Stomach (tissue), 9 donors: ENCODE results near the gene ITPRIPL2. TPM values are rescaled to one million over a fixed set of nuclear protein-coding genes. Genes with fewer than 3 reads are reported as not detected.
A peak's percentile ranks its signal among the peaks of the same experiment; 100 is the strongest.

Source experiments
- DNase-seq, 2 donors: peaks; one replicate each; pipeline versions ENCODE4 v3.0.0 to v3.0.0-alpha.2; 2013 to 2019
- H3K27ac ChIP-seq, 5 donors: fragments of 200-600 bp in 4 of 5; sonication (generic) in 4 of 5; one replicate each; pipeline ENCODE4 v1.5.1; 2013 to 2019; ENCODE audit warnings: mild to moderate bottlenecking in 1 of 5, moderate library complexity in 1 of 5
- H3K27me3 ChIP-seq, 3 donors: fragments of 200-600 bp; sonication (generic); one replicate each; pipeline ENCODE4 v1.5.1; 2017 to 2019; ENCODE audit warnings: mixed run types in 1 of 3
- H3K36me3 ChIP-seq, 4 donors: fragments of 200-600 bp; sonication (generic); 1 replicate in 3 of 4; 2 replicates in 1 of 4; pipeline ENCODE4 v1.5.1; 2016 to 2019
- H3K4me1 ChIP-seq, 4 donors: fragments of 200-600 bp; sonication (generic); one replicate each; pipeline ENCODE4 v1.5.1; 2016 to 2019
- H3K4me3 ChIP-seq, 4 donors: fragments of 200-600 bp; sonication (generic) in 3 of 4; one replicate each; pipeline ENCODE4 v1.5.1; 2016 to 2019; ENCODE audit warnings: mild to moderate bottlenecking in 1 of 4
- H3K9me3 ChIP-seq, 4 donors: fragments of 200-600 bp; sonication (generic); one replicate each; pipeline ENCODE4 v1.5.1; 2016 to 2019
- CTCF ChIP-seq, 7 experiments: fragments of 450-650 bp in 4 of 7; fragments of 200-600 bp in 3 of 7; sonication (generic) in 3 of 7; IDR thresholded peaks; one replicate each; pipeline ENCODE4 v1.5.1; 2016 to 2019; ENCODE audit warnings: antibody characterized with exemption in 7 of 7, control low read depth in 2 of 7, mild to moderate bottlenecking in 1 of 7
- EP300 ChIP-seq: sonication (generic); formaldehyde crosslinking; IDR thresholded peaks from one replicate; pipeline ENCODE4 v1.6.1; 2017; ENCODE audit warnings: antibody characterized with exemption
- POLR2A ChIP-seq, 4 donors: fragments of 450-650 bp; IDR thresholded peaks; one replicate each; pipeline ENCODE4 v1.6.1; 2016; ENCODE audit warnings: antibody characterized with exemption in 4 of 4, control low read depth in 2 of 4, mild to moderate bottlenecking in 1 of 4, moderate library complexity in 1 of 4
- POLR2AphosphoS5 ChIP-seq, 3 donors: sonication (generic); formaldehyde crosslinking; IDR thresholded peaks; one replicate each; pipeline ENCODE4 v1.6.1; 2016; ENCODE audit warnings: antibody characterized with exemption in 3 of 3
- WGBS, 5 donors: extraction: QIAGEN DNeasy Blood & Tissue Kit in 3 of 5; methylation state at CpG; one replicate each; pipeline versions ENCODE4 v1.1.5 to v1.1.7; 2013 to 2018; 5-methylcytosine and 5-hydroxymethylcytosine counted together
- intact Hi-C: fragments of 100-400 bp; cut with DNase I; formaldehyde crosslinking; loops from one replicate; pipeline ENCODE4 v1.15.1; 2023; ENCODE audit warnings: low total_unique reads
- polyA plus RNA-seq, 3 donors: library from polyadenylated mRNA; stranded (reverse); fragments of 200-250 nt; gene quantifications; one replicate each; pipeline ENCODE4 v1.2.3, GENCODE V29; 2013
- total RNA-seq, 5 donors: library from RNA; depleted of rRNA; stranded (reverse); fragments of >200 nt; gene quantifications; one replicate each; pipeline versions ENCODE4 v1.1.0 to v1.2.3, GENCODE V29; 2014 to 2016
- donor health status: healthy with polysubstance abuse.
- donor health status: Bipolar disorder and iron deficiency.
- donor health status: healthy.

The ITPRIPL2 gene
- total and polyA plus RNA-seq, 8 donors: 7.6 to 48.7 (median 21.6) TPM

DNA sequence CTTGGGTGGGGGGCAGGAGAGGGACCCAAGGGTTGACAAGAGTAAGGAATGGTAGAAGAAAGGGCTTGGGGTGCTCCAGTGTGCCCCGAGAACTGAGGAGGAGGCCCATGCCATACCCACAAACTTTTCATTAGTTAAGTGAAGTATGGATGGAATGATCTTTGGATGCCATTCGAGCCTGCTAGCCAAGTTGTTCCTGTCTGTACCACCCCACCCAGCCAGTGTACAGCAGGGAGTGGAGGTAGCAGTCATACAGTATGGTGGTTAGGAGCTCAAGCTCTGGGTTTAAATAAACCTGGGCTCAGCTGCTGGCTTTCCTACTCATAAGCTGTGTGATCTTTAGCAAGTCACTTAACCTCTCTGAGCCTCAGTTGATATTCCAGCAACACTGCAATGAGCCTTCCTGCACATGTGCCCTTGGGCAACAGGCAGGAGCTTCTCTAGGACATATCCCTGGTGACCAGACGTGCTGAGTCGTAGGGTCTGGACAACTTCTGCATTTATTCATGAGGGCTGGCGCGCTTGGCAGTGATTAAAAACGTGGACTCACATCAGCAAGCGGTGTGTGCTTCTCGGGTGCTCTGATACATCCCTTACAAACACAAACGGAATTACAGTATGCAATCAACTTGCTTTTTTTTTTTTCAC, 22.9 kb downstream of the ITPRIPL2 start:
- H3K27me3 ChIP-seq: no peaks in the 10 kb centered on the region

GRCh38 chr16:19137201-19138128, 23.7 kb downstream of the ITPRIPL2 start:
- TF ChIP-seq POLR2A (IDR thresholded peaks at IDR 0.05): no peak
- no peak for TF ChIP-seq CTCF (IDR thresholded peaks at IDR 0.05)
- no peak for TF ChIP-seq POLR2AphosphoS5 (IDR thresholded peaks at IDR 0.05)
- TF ChIP-seq EP300: no peak

More for the DNA sequence above, 22.9 kb downstream of the ITPRIPL2 start:
- H3K27ac ChIP-seq: peak overlapping the region in 1 of 5 donors; percentile 2
- WGBS, 5 donors: 35 to 62% (median 47%) methylated on average over 10 of the region's 10 CpGs
- intact Hi-C loops: no loop called here
- no peak for DNase-seq
- TF ChIP-seq POLR2A (IDR thresholded peaks at IDR 0.05) (no peak), CTCF (IDR thresholded peaks at IDR 0.05) (no peak), EP300 (no peak), POLR2AphosphoS5 (IDR thresholded peaks at IDR 0.05) (no peak)
- H3K36me3 ChIP-seq: no peaks in the 10 kb centered on the region
- no peaks in the 10 kb centered on the region for H3K9me3 ChIP-seq
- H3K4me1 ChIP-seq: peaks cover 21 to 54% (median 33%) of the 10 kb centered on the region in 4 donors
- H3K4me3 ChIP-seq: no peak overlapping the region

DNA sequence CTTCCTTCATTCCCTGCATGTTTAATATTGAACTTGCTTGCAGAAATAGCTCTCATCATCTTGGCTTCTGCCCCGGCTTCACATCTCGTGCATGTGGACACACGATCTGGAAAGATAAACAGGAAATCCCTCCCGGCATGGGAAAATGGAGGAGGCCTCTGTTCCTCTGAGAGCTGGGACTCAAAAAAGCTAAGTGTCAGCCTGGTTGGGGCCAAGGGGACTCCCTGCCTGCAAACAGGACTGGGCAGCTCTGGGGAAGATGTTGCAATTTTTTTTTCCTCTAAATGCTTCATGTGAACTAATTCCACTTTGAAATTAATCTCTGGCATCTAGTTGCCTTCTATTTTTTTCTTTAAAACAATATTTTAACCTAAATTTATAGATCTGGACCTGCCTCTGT, 24.8 kb downstream of the ITPRIPL2 start:
- WGBS, 5 donors: 5 to 19% (median 13%) methylated on average over 4 of the region's 4 CpGs
- no peak for TF ChIP-seq POLR2A (IDR thresholded peaks at IDR 0.05)
- no peak for TF ChIP-seq CTCF (IDR thresholded peaks at IDR 0.05)
- peak in 2 of 3 donors; percentile 39 to 59 for TF ChIP-seq POLR2AphosphoS5 (IDR thresholded peaks at IDR 0.05)
- intact Hi-C loops: no loop called here
- no peaks in the 10 kb centered on the region for H3K36me3 ChIP-seq
- no peaks in the 10 kb centered on the region for H3K27me3 ChIP-seq
- H3K4me3 ChIP-seq: no peak overlapping the region
- peak overlapping the region in 2 of 5 donors; percentile 34 to 58 for H3K27ac ChIP-seq
- peak; percentile 45 to 89 for DNase-seq
- peaks cover 15 to 45% (median 24%) of the 10 kb centered on the region in 4 donors for H3K4me1 ChIP-seq
- H3K9me3 ChIP-seq: no peaks in the 10 kb centered on the region

More at GRCh38 chr16:19137201-19138128, 23.7 kb downstream of the ITPRIPL2 start:
- Histone ChIP-seq H3K27me3 (no peaks in the 10 kb centered on the region), H3K4me3 (no peak overlapping the region), H3K4me1 (peaks cover 18 to 46% (median 26%) of the 10 kb centered on the region in 4 donors), H3K9me3 (no peaks in the 10 kb centered on the region), H3K27ac (peak overlapping the region in 3 of 5 donors; percentile 27 to 58 (median 34)), H3K36me3 (no peaks in the 10 kb centered on the region)
- intact Hi-C loops: no loop called here
- DNase-seq: no peak
- 27 to 38% (median 33%) methylated on average over 5 to 6 of the region's 6 CpGs for WGBS, 5 donors

DNA sequence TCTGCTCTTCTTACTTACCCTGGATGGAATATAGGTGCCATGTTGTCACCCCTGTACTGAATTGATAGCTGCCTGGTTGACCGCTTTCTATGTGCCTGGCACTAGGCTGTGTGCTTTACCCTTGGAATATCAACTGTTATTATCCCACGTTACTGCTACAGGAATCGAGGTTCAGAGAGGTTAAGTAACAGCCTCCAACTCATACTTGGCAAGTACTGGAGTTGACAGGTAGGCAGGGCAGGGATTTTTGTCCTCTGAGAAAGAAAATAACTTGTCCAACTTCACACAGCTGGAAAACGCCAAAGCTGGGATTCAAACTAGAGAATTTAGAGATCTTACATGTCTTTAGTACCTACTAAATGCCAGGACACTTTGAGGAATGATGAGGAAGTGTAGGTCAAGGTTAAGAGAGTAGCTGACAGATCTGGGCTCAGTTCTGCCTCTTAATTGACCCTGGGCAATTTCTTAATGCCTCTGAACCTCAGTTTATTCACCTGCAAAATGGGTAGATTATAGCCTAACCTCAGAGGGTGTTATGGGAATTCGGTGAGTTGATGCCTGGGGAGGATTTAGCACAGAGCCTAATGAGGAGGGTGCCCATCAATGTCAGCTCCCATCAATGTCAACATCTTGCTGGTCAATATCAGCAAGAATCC, 25.8 kb downstream of the ITPRIPL2 start:
- Histone ChIP-seq H3K27ac (peak overlapping the region in 2 of 5 donors; percentile 12 to 58), H3K9me3 (no peaks in the 10 kb centered on the region), H3K27me3 (no peaks in the 10 kb centered on the region), H3K36me3 (no peaks in the 10 kb centered on the region), H3K4me1 (peaks cover 15 to 45% (median 24%) of the 10 kb centered on the region in 4 donors), H3K4me3 (no peak overlapping the region)
- TF ChIP-seq POLR2AphosphoS5 (IDR thresholded peaks at IDR 0.05): no peak
- TF ChIP-seq POLR2A (IDR thresholded peaks at IDR 0.05): no peak
- TF ChIP-seq CTCF (IDR thresholded peaks at IDR 0.05): no peak
- no peak for TF ChIP-seq EP300
- intact Hi-C loops: no loop called here
- DNase-seq: no peak
- 67 to 80% (median 75%) methylated on average over 5 of the region's 5 CpGs for WGBS, 5 donors
